Stimulated activated CD4-positive, alpha-beta T cell treated with anti-CD3 and anti-CD28 coated beads, Interleukin-15, amount 100 ng/mL, for 48 hours (primary cell): ENCODE measurements around the gene DBN1.
"Not testable (repeated sequence)": the region's sequence is repeated elsewhere in the genome, so short reads cannot be mapped to it uniquely, and the experiment has no call there.

ENCODE experiments used
- DNase-seq, 2 donors: peaks; one replicate each; pipeline ENCODE4 v3.0.0-alpha.2; 2020; ENCODE audit warnings: low read depth in 2 of 2

The DBN1 gene

DNA sequence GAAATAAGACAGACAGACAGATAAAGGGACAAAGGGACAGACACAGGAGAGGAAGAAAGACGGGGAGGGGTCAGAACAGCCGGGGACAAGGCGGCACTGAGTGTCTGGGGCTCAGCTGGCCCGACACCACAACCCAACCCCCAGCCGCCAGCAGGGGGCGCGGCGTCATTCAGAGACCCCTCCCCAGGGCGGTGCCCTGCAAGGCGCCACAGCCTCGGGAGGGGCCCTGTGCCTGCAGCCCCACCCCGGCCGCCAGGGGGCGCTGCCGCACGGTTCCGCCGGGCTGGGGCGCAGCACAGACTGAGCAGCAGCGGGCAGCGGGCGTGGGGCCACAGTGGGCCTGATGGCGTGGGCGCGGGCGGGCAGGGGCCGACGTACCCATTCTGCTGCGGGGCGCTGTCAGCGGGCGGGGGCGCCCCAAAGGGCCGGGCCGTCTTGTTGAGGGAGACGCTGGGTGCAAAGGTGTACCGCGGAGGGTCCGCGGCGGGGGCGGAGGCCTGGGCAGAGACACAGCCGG, 18.1 kb upstream of the DBN1 start:
- peak in 1 of 2 donors; percentile 36 for DNase-seq

DNA sequence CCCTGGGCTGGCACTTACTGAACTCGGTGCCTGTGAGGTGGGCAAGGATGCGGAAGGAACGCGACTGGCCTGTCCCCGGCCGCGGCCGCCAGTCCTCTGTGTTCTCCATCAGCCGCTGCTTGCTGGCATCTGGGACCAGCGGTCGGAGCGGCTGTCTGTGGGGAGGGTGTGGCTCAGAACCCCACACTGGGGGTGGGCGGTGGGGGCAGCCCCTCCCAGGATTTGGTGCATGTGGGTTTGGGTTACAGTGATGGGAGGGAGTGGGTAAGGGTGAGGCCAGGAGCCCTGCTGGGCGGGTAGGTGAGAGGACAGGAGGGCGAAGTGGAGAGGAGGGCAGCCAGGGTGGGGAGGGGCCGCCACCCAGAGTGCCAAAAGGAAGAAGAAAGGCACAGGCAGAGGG, 17.6 kb upstream of the DBN1 start:
- no peak for DNase-seq

DNA sequence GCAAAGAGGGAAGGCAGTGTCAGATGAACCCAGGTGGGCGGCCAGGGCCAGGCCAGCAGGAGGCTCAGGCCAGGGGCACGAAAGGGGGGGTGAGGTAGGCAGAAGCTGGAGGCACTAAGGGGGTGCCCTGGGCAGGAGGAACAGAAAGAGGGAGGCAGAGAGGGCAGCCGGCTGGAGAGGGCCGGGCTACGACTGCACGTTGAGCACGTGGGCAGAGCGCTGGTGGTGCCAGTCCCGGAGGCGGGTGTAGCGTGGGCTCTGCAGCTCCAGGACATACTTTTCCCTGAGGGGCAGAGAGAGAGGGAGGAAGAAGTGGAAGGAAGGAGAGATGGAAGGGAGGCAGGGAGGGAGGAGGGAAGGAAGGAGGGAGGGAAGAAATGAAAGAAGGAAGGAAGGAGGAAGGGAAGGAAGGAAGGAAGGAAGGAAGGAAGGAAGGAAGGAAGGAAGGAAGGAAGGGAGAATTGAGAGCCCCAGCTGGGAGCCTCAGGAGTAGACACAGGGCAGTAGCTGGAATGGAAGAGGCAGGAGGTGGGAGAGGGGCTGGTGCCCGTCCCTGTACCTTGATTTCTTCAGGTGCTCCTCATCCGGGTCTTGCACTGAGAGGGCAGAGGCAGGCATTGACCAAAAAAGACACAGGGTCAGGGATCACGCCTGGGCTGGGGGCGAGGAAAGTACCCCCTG, 17.0 kb upstream of the DBN1 start:
- DNase-seq: no peak

DNA sequence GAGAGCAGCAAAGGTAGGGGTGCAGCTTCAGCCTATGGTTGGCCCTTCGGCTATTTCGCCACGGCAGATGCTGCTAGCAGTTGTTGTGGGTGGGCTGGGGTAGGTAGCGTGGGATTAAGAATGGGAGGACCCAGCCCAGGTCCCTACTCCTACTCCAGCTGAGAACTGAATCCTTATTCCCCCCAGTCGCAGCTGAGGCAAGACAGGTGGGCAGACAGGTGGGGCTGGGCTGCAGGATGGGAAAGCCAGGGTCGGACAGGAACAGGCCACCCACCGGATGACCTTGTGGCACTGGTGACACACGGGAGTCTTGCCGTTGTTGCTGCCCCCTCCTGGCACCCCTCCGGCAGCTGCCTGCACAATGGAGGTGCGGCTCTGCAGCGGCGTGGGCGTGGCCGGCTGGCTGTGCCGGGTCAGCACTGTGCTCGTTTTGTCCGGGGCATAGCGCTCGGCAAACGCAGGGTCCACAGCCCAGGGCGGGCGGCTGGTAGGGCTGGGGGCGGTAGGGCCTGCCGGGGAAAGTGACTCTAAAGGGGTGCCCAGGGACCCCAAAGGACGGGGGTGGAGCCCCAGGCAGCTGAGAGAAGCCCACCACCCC, 15.8 kb upstream of the DBN1 start:
- DNase-seq: no peak

DNA sequence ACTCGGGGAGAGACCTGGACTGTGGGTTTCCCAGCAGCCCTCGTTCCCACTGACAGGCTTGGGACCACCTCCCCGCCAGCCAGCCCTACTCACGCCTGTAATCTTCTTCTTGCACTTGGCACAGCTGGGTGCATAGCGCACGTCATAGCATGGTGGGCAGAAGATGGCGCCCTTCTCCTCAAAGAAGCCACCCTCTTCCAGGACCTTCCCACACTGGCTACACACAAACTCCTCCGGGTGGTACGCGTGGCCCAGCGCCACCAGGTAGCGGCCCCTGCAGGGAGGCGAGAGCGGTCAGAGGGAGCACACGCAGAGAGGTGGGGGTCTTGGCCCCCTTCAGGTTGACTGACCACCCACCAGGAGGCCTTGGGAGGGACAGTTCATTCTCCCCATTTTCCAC, 14.5 kb upstream of the DBN1 start:
- no peak for DNase-seq

DNA sequence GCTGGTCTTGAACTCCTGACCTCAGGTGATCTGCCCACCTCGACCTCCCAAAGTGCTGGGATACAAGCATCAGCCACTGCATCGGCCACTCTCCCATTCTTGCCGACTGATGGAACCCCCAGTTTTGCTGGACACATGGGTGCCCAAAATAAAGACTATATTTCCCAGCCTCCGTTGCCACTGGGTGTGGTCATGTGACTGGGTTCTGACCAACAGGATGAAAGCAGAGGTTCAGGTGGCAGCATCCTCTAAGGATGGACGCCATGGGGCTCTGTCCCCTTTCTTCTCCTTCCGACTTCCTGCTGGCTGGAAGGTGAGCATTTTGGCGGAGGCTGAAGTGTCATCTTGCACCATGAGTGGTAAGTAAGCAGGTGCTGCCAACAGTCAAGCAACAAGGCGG, 13.7 kb upstream of the DBN1 start:
- no peak for DNase-seq

DNA sequence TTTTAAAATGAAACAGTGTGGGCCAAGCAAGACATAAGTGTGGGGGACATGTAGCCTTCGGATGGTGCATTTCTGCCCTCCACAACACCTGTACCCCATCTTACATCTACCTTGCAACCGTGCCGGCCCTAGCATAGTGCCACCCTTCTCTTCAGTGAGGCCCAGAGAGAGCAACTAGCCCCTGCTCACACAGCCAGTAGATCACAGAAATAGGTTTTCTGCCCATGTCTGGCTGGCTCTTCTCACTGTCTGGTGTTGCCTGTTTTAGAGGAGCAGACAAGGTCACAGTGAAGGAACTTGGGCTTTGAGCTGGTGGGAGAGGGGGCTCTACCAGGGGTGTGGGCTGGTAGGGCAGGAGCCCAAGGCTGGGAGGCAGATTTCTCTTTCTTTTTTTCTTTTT, 12.8 kb upstream of the DBN1 start:
- DNase-seq: no peak

DNA sequence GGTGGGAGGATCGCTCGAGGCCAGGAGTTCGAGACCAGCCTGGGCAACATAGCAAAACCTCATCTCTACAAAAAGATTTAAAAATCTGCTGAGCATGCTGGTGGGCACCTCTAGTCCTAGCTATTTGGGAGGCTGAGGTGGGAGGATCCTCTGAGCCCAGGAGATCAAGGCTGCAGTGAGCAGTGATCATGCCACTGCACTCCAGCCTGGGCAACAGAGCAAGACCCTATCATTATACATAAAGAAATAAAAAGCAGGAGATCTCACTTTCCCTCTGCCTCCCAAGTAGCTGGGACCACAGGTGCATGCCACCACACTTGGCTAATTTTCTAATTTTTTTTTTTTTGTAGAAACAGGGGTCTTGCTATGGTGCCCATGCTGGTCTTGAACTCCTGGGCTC, 12.3 kb upstream of the DBN1 start:
- not testable (repeated sequence) for DNase-seq

DNA sequence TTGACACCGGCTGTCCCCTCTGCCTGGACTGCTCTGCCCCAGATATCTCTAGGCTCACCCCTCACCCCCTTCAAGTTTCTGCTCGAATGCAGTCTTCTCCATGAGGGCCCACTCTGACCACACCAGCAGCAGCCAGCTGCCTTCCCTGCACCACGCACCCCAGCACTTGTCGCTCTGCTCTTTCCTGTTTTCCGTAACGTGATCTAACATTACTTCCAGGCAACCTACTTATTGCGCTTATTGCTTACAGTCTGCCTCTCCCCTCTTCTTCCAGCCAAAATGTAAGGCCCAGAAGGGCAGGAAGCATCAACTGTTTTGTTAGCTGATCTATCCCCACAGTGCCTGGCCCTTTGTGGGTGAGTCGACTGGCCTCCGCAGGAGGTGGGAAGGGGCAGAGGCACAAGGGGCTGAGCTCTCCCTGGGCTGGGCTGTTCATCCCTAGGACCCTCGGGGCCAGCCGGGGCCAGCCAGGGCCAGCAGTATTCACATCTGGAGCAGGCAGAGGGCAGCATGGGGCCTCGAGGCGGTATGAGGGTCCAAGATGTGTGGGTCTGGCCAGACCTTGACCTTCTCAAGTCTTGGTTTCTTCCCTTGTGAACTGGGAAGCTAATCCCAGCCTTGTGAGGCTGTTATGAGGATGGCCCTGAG, 11.6 kb upstream of the DBN1 start:
- DNase-seq: no peak

DNA sequence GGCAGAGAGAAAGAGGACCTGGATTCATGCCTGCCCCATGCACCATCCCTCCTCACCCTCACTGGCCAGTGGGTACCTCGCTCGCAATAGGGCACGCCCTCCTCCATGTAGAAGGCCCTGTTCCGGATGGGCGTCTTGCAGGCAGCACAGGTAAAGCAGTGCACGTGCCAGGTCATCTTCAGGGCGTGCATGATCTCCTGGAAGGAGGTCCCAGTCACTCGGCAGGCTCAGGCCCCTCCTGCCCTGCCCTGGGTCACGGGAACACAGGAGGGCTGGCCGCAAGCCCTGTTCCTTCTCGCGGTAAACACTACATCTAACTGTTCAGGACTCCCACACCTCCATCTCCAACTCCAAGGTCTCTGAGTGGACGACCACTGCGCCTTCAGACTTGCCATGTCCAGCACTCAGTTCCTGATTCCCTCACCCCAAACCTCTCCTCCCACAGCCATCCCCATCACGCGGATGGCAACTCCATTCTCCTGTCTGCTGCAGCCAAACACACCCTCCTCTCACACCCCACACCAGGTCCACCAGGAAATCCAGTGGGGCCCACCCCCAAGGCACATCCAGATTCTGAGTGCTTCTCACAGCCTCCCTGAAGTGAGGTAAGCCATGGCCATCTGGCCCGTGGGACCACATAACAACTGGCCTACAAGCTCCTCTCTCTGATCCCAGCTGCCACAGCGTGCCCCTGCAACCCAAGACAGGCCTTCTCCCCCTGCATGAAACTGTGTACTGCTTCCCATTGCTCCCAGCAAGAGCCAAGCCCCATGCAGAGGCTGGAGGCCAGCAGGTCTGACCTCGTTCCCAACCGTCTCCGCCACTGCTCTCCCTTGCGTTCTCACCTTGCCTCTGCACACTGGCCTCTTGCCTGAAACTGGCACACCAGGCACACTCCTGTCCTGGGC, 10.8 kb upstream of the DBN1 start:
- no peak for DNase-seq

DNA sequence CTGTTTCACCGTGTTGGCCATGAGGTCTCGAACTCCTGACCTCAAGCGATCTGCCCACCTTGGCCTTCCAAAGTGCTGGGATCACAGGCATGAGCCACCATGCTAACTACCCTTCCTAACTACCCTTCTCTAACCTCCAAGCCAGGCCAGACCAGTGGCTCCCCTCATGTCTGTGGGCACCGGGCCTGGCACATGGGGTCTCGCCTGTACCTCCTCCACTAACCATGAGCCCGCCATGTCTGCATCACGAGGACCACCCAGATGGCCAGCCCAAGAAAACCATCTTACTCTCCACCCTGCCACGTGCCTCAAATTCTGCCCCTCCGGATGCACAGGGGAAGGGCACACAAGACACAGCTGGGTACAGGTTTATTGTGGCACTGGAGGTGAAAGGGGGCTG, 9.6 kb upstream of the DBN1 start:
- DNase-seq: no peak

DNA sequence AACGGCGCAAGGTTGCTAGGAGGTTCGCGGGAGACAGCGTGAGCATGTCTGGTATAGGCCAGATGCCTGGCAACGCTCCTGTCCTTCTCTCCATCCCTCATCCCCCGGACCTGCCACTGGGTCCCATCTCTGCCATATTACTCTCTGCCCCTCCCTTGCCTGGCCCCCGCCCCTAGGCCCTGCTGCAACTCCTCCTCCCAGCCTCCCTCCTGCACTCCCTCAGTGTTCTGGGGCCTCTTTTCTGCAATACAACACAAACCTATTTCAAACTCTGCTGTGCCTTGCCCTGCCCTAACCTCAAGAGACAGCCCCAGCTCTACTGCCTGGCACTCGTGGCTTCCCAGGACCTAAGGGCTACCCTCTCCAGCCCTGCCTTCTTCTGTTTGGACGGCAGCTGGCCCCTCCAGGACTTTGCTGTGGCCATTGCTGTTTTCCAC, 8.9 kb upstream of the DBN1 start:
- no peak for DNase-seq

DNA sequence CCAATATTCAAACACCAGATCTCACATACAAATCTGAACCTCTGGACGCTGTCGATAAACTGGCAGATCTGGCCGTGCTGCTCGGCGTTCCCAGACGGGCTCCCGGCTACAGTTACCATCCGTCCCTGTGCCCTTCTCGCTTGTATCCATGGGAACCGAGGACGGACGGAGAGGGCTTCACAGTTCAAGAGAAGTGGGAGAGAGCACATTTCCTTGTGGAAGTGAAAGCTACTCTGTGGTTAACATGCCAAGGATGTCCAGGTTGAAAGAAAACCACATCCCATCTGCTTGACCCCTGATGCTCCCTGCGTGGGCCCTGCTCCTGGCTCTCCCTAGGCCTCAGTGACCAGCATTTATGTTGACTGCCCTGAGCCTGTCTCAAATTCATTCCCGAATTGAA, 6.3 kb upstream of the DBN1 start:
- DNase-seq: no peak

DNA sequence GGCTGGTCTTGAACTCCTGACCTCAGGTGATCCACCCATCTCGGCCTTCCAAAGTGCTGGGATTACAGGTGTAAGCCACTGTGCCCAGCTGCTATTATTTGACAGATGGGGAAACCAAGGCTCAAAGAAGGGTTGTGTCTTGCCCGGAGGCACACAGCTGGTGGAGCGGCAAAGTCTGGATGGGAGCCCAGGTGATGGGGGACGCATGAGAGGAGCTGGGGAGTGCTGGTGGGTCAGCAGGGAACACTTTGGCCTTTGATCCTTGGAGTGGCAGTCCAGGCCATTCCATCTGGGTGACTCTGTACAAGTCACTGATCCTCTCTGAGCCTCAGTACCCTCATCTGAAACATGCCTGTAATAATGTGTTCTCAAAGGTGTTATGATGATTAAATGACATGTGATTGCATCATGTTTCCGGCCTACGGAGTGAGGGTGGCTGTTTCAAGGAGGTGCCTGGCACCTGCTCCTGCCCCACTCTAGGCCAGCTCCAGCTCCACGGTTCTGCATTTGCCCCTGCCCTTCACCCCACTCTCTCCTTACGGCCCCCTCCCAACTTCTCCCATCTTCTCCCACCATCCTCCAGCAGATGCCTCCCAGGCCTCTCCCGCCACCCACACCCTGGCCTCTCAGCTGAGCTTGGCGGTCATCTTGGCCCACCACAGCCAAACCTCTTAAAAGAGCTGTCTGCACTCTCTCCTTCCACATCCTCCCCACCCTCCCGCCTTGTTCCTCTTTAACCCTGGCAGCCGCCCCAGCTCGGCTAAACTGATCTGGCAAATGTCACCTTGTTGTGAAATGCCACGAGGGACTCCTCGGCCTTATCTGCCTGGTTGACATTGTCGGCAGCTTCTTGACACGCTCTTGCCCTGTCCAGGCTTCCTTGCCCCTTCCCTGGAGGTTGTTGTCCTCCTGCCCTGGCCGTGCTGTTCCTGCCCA, 5.5 kb upstream of the DBN1 start:
- DNase-seq: no peak

DNA sequence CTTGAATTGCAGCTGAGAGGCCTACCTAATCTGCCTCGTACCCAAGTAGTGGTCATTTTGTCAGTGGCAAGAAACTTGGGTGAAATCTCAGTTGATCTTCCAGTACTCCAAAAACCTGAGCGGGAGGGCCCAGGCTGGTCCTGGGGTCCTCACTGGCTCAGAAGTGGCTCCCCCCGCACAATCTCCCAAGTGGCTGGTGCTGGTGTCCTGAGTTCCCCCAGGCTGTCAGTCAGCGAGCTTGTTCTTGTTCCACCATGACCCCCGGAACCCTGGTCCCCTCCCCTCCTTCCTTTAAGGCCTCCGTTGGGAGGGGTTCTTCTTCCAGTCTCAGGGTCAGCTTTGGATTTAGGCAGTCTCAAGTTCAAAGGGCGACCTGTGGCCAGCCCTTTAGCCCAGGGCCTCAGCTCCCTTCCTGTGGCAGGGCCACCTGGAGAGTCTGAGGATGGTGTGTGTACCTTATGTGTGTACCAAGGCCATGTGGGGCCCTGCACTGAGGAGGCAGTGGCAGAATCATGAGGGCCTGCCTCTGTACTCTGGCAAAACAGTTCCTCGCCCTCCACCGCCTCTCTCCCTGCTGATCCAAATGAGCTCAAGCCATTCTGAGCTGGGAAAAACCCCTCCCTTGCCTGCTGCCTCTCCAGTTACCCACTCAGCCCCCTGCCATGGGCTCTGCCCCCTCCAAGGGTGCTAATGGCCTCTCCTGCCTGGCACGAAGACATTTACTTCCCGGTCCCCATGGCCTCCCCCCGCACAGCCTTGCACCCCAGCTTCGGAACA, 4.5 kb upstream of the DBN1 start:
- no peak for DNase-seq

DNA sequence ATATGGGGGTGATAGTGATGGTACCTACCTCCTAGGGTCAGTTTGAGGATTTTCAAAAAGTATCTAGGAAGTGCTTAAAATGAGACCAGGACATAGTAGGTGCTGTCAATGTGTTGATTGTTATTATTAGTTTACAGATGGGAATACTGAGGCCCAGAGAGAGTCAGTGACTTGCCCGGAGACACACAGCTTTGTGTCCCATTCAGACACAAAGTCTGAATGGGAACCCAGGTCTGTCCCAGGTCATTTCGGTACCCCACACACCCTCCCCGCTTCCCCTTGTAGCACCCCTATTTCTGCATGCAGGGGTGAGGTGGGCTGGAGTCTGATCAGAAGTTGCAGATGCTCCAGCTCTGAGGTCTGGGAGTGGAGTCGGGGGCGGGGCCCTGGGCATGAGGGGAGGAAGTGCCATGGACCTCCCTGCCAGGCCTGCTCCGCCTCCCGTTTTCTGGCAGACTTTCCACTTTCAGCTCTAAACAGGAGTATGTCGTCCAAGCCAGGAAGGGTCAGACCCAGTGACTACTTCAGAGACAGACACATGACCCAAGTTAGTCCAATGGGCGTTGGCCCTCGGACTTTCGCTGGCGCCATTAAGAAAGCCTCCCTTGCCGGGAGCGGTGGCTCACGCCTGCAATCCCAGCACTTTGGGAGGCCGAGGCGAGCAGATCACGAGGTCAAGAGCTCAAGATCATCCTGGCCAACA, 3.2 kb upstream of the DBN1 start:
- DNase-seq: no peak

DNA sequence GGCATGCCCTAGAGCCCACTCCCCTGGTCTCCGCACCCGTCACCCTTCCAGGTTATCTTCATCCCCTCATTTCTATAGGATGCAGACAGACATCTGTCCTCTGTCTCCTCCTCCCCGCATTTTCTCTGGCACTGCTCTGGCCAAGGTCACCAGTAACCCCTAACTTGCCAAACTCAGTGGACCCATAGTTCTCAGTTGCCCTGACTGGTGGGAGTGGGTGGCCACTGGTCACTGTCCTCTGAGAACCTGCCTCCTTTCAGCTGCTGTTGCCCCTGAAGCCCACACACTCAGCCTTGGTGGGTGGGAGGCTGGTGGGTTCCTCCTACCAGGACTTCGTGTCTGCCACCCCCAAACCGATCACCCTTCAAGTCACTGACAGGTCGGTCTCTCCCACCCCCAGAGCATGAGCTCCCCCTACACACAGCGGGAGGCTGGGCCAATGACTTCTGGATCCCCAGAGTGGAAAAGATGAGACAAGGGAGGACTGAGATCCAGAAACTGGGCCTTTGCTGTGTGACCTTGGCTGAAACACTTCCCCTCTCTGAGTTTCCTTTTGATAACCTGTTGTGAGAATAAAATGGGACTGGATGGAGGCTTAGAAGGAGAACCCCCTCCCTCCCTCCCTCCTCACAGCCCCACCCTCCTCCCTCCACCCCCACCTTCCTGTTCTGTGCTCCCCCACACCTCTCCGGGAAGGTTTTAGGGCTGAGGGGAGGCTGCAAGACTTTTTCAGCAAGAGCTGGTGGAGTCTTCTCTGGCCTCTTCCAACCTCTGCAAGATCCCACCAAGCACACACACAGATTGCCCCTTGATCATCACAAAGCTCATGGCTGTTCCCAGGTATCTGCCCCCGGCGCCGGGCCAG, 2.4 kb upstream of the DBN1 start:
- no peak for DNase-seq

DNA sequence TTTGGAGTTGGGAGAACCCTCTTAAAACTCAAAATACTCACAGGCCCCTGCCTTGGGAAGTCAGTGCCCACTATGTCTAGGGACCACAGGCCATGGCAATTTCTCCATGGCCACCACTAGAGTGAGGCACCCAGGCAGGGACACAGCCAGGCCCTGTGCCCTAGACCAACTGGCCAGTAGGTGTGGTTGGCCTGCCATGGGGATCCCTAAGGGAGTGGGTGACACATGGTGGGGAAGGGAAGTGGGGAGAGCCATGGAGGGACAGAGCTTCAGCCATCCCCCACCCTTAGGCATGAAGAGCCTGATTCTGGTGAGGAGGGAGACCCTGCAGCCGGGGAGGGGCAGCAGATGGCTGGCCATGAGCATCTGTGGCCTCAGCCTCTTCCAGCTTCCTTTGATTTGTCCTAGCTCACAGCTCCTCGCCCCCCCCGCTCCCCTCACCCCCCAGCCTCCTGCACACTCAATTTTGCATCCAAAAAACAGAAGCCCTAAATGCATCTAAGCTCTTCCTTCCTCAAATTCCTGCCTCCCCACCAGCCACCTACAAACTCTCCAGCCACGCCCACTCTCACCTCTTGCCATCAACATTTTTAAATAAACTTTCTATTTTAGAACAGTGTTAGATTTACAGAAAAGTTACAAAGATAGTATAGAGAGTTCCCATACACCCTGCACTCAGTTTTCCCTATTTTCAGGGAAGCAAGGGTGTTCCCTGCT, 1.6 kb upstream of the DBN1 start:
- DNase-seq: no peak
